ENCODE results near the gene GSTM3. TPM values are rescaled to one million over a fixed set of nuclear protein-coding genes. Genes with fewer than 3 reads are reported as not detected.
"Not testable (repeated sequence)": the region's sequence is repeated elsewhere in the genome, so short reads cannot be mapped to it uniquely, and the experiment has no call there.

GSTM3 gene
- polyA plus RNA-seq, 1 donor (not counting 4 experiments of a cell fraction or from before 2014, with no cell fraction given), result 113 TPM

DNA sequence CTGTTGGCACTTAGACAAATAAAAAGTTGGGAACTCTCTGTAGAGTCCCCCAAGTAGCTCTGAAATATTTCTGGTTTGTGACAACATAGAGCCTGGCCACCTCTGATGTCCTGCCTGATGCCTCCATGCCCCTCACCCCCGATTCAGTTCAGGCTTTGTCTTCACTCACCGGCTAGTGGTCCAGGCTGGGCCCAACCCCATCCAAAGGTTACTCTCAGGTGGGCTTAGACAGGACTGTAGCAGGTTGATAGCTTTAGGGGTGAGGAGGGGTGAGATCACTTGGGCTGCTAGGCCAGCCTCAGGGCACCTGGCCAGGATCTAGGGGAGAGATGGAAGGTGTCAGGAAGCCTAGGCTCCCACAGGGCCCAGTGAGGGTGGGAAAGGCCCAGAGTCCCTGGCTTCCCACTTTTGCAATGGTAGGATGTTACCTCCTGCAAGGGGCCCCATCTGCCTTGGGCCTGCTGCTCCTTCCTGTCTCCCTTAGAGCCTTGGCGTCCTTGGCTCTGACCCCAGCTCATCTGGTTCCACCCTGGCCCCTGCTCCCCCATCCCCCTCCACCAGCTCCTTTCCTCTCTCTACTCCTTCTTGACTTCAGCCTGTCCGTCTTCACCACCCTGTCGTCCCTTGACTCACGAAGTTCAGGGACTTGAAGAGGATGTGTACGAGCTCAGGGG, 16.1 kb upstream of the GSTM3 start:
- no peak for FAIRE-seq
- dilution Hi-C loops (cut with MboI; ENCODE audit: extremely low pct_ligation_motif_present, low sequenced_read_pairs), result no loop called here
- TF ChIP-seq EZH2 (IDR thresholded peaks at IDR 0.05; ENCODE audit: low read length), result no peak
- TF ChIP-seq, protein P1, sequence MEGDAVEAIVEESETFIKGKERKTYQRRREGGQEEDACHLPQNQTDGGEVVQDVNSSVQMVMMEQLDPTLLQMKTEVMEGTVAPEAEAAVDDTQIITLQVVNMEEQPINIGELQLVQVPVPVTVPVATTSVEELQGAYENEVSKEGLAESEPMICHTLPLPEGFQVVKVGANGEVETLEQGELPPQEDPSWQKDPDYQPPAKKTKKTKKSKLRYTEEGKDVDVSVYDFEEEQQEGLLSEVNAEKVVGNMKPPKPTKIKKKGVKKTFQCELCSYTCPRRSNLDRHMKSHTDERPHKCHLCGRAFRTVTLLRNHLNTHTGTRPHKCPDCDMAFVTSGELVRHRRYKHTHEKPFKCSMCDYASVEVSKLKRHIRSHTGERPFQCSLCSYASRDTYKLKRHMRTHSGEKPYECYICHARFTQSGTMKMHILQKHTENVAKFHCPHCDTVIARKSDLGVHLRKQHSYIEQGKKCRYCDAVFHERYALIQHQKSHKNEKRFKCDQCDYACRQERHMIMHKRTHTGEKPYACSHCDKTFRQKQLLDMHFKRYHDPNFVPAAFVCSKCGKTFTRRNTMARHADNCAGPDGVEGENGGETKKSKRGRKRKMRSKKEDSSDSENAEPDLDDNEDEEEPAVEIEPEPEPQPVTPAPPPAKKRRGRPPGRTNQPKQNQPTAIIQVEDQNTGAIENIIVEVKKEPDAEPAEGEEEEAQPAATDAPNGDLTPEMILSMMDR (optimal IDR thresholded peaks at IDR 0.05 in 1 of 3, IDR thresholded peaks at IDR 0.05 in 1 of 3, conservative IDR thresholded peaks at IDR 0.05 in 1 of 3; ENCODE audit: extremely low read depth in 1 of 3, insufficient read depth in 2 of 3, low read length in 3 of 3), result no peak

DNA sequence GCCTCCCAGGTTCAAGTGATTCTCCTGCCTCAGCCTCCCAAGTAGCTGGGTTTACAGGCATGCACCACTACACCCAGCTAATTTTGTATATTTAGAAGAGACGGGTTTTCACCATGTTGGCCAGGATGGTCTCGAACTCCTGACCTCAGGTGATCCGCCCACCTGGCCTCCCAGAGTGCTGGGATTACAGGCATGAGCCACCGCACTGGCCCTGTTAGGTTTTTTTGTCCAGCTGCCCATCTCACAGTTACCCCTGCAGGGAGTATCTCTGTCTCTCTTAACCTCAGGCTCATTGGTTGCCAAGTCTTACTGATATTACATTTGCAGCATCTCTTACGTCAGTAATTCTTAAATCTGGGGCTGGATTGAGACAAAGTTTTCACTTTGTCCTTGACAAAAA, 15.5 kb upstream of the GSTM3 start:
- FAIRE-seq; H3K36me3 ChIP-seq (ENCODE audit: control insufficient read depth in 2 of 2, extremely low read depth in 1 of 2, insufficient read depth in 2 of 2, low read length in 2 of 2); H3K9me1 ChIP-seq (ENCODE audit: control insufficient read depth, extremely low read depth, insufficient read depth, low read length); H3K9ac ChIP-seq (ENCODE audit: control insufficient read depth, extremely low read depth, insufficient read depth, low read length); H4K20me1 ChIP-seq (ENCODE audit: control insufficient read depth, extremely low read depth, insufficient read depth, low read length); H3K27ac ChIP-seq (ENCODE audit: control insufficient read depth, insufficient read depth, low read length); H3K9me3 ChIP-seq (ENCODE audit: control insufficient read depth, low read depth, low read length); dilution Hi-C loops (cut with MboI; ENCODE audit: extremely low pct_ligation_motif_present, low sequenced_read_pairs); DNase-seq (ENCODE audit: low read depth, low spot score); H3K79me2 ChIP-seq (ENCODE audit: control insufficient read depth, insufficient read depth, low read length); H3K27me3 ChIP-seq (ENCODE audit: control insufficient read depth, extremely low read depth, insufficient read depth, low read length); H3K4me3 ChIP-seq (ENCODE audit: control insufficient read depth in 2 of 3, extremely low read depth in 1 of 3, insufficient read depth in 2 of 3, low read depth in 1 of 3, low read length in 3 of 3); H3K4me2 ChIP-seq (ENCODE audit: control insufficient read depth, extremely low read depth, insufficient read depth, low read depth, low read length); H2AFZ ChIP-seq (ENCODE audit: control insufficient read depth, low read length); H3K4me1 ChIP-seq (ENCODE audit: control insufficient read depth, extremely low read depth, insufficient read depth, low read length): not testable (repeated sequence)

More for the DNA sequence above, 16.1 kb upstream of the GSTM3 start:
- no peaks in the 10 kb centered on the region for H4K20me1 ChIP-seq (ENCODE audit: control insufficient read depth, extremely low read depth, insufficient read depth, low read length)
- H3K9me1 ChIP-seq (ENCODE audit: control insufficient read depth, extremely low read depth, insufficient read depth, low read length), result no peaks in the 10 kb centered on the region
- no peak overlapping the region for H2AFZ ChIP-seq (ENCODE audit: control insufficient read depth, low read length)
- no peak overlapping the region for H3K9ac ChIP-seq (ENCODE audit: control insufficient read depth, extremely low read depth, insufficient read depth, low read length)
- no peaks in the 10 kb centered on the region for H3K9me3 ChIP-seq (ENCODE audit: control insufficient read depth, low read depth, low read length)
- no peak overlapping the region for H3K27ac ChIP-seq (ENCODE audit: control insufficient read depth, insufficient read depth, low read length)
- H3K4me1 ChIP-seq (ENCODE audit: control insufficient read depth, extremely low read depth, insufficient read depth, low read length), result no peaks in the 10 kb centered on the region
- no peaks in the 10 kb centered on the region for H3K79me2 ChIP-seq (ENCODE audit: control insufficient read depth, insufficient read depth, low read length)
- no peaks in the 10 kb centered on the region for H3K27me3 ChIP-seq (ENCODE audit: control insufficient read depth, extremely low read depth, insufficient read depth, low read length)
- no peaks in the 10 kb centered on the region for H3K36me3 ChIP-seq (ENCODE audit: control insufficient read depth in 2 of 2, extremely low read depth in 1 of 2, insufficient read depth in 2 of 2, low read length in 2 of 2)
- no peak overlapping the region for H3K4me3 ChIP-seq (ENCODE audit: control insufficient read depth in 2 of 3, extremely low read depth in 1 of 3, insufficient read depth in 2 of 3, low read depth in 1 of 3, low read length in 3 of 3)
- H3K4me2 ChIP-seq (ENCODE audit: control insufficient read depth, extremely low read depth, insufficient read depth, low read depth, low read length), result no peak overlapping the region
- no peak for DNase-seq (ENCODE audit: low read depth, low spot score)

DNA sequence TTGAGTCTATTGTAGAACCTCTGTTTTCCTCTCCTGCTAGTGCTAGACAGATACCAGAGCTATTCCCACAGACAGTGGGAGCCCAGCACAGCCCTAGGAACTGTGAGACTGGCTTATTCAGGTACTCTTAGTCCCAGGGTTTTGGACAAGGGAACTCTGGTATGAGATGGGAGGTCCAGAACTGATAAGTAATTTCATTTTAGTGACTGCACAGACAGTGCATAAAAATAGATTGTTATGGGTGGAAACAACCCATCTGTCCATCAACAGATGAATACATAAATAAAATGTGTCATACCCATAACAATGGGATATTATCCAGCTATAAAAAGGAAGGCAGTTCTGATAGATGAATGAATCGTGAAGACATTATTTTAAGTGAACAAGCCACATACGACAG, 13.9 kb upstream of the GSTM3 start:
- H3K27ac ChIP-seq (ENCODE audit: control insufficient read depth, insufficient read depth, low read length), result no peak overlapping the region
- no peak overlapping the region for H3K9ac ChIP-seq (ENCODE audit: control insufficient read depth, extremely low read depth, insufficient read depth, low read length)
- no peaks in the 10 kb centered on the region for H4K20me1 ChIP-seq (ENCODE audit: control insufficient read depth, extremely low read depth, insufficient read depth, low read length)
- FAIRE-seq, result no peak
- no peaks in the 10 kb centered on the region for H3K4me1 ChIP-seq (ENCODE audit: control insufficient read depth, extremely low read depth, insufficient read depth, low read length)
- H3K27me3 ChIP-seq (ENCODE audit: control insufficient read depth, extremely low read depth, insufficient read depth, low read length), result no peaks in the 10 kb centered on the region
- no peak overlapping the region for H3K4me3 ChIP-seq (ENCODE audit: control insufficient read depth in 2 of 3, extremely low read depth in 1 of 3, insufficient read depth in 2 of 3, low read depth in 1 of 3, low read length in 3 of 3)
- DNase-seq (ENCODE audit: low read depth, low spot score), result no peak
- dilution Hi-C loops (cut with MboI; ENCODE audit: extremely low pct_ligation_motif_present, low sequenced_read_pairs), result no loop called here
- TF ChIP-seq, protein P1 (optimal IDR thresholded peaks at IDR 0.05 in 1 of 3, IDR thresholded peaks at IDR 0.05 in 1 of 3, conservative IDR thresholded peaks at IDR 0.05 in 1 of 3; ENCODE audit: extremely low read depth in 1 of 3, insufficient read depth in 2 of 3, low read length in 3 of 3), result no peak
- TF ChIP-seq EZH2 (IDR thresholded peaks at IDR 0.05; ENCODE audit: low read length), result no peak
- no peaks in the 10 kb centered on the region for H3K9me1 ChIP-seq (ENCODE audit: control insufficient read depth, extremely low read depth, insufficient read depth, low read length)
- H3K4me2 ChIP-seq (ENCODE audit: control insufficient read depth, extremely low read depth, insufficient read depth, low read depth, low read length), result no peak overlapping the region
- H3K36me3 ChIP-seq (ENCODE audit: control insufficient read depth in 2 of 2, extremely low read depth in 1 of 2, insufficient read depth in 2 of 2, low read length in 2 of 2), result no peaks in the 10 kb centered on the region
- H3K9me3 ChIP-seq (ENCODE audit: control insufficient read depth, low read depth, low read length), result no peaks in the 10 kb centered on the region
- H3K79me2 ChIP-seq (ENCODE audit: control insufficient read depth, insufficient read depth, low read length), result no peaks in the 10 kb centered on the region
- H2AFZ ChIP-seq (ENCODE audit: control insufficient read depth, low read length), result no peak overlapping the region

Measured in keratinocyte (primary cell).